ENCODE results near the gene GIPR. TPM values are rescaled to one million over a fixed set of nuclear protein-coding genes. Genes with fewer than 3 reads are reported as not detected.

GIPR gene
- total RNA-seq, 4 donors from 2014 or later, result not detected

DNA sequence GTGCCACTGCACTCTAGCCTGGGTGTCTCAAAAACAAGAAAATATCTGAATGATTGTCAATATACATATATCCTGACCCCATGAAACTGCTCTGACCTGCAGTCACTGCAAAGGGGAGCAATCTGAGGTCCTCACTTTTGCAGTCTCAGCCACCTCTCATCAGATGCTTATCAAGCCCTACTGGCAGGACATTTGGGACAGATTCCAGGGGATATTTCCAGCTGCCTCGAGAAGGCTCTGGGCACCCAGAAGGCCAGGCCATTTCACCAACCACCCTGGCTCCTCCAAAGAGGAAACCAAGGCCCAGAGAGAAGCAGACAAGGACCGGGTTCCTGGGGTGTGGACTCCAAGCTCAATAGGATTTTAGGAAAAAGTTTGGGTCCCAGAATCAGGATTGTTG, 31.1 kb upstream of the GIPR start:
- Histone ChIP-seq H3K4me3 (no peak overlapping the region), H3K9me3 (no peaks in the 10 kb centered on the region), H3K27me3 (no peaks in the 10 kb centered on the region), H3K4me1 (peaks cover 14 to 39% (median 34%) of the 10 kb centered on the region in 4 donors), H3K36me3 (no peaks in the 10 kb centered on the region), H3K27ac (replicated peaks in 1 of 4) (no peak overlapping the region)
- WGBS, result 82% methylated on average over 2 of the region's 2 CpGs
- TF ChIP-seq EP300 (IDR thresholded peaks at IDR 0.05), result no peak
- TF ChIP-seq POLR2AphosphoS5 (IDR thresholded peaks at IDR 0.05), result no peak
- no peak for TF ChIP-seq POLR2A (IDR thresholded peaks at IDR 0.05; ENCODE audit: low read depth)
- no peak for TF ChIP-seq CTCF (IDR thresholded peaks at IDR 0.05)
- DNase-seq (ENCODE audit: extremely low spot score), result no peak
- intact Hi-C loops (cut with DNase I), result no loop called here

DNA sequence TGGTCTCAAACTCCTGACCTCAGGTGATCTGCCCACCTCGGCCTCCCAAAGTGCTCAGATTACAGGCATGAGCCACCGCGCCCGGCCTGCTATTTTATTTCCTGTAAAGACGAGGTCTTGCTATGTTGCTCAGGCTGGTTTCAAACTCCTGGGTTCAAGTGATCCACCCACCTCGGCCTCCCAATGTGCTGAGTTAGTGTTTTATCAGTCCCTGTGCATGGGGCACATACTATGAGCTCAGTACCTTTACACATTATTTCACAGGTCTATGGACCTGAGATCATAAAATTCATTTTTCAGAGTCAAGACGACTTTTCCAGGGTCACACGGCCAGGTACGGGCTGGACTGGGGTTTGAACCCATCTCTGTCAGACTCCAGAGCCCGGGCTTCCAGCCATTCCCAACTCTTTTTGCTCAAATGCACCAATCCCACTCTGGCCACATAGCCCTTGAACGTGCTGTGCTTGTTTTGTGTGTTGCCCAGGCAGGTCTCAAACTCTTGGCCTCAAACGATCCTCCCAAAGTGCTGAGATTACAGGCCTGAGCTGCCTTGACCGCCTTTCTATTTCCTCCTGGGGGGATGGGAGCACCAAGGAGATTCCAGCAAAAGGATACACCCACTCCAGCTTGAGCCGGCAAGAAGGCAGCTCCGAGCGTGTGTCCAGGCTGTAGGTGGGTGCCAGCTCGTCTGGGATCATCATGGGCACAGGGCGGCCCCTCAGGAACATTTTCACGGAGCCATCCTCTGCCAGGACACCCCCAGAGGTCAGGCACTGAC, 29.9 kb upstream of the GIPR start:
- Histone ChIP-seq H3K4me1 (peaks cover 23 to 46% (median 43%) of the 10 kb centered on the region in 4 donors), H3K27ac (replicated peaks in 1 of 4) (no peak overlapping the region), H3K36me3 (no peaks in the 10 kb centered on the region), H3K9me3 (no peaks in the 10 kb centered on the region), H3K27me3 (no peaks in the 10 kb centered on the region), H3K4me3 (peak overlapping the region in 3 of 4 donors; percentile 63 to 70 (median 67))
- WGBS, result 72% methylated on average over 19 of the region's 19 CpGs
- no peak for DNase-seq (ENCODE audit: extremely low spot score)
- no peak for TF ChIP-seq EP300 (IDR thresholded peaks at IDR 0.05)
- intact Hi-C loops (cut with DNase I), result no loop called here

- Histone ChIP-seq H3K9me3 (no peaks in the 10 kb centered on the region), H3K27ac (replicated peaks in 1 of 4) (peak within 1 kb of the TSS in 1 of 4 donors; percentile 33), H3K27me3 (peaks cover 0 to 10% (median 3%) of the 10 kb centered on the region in 4 donors), H3K4me3 (peak within 1 kb of the TSS; percentile 63 to 70 (median 66)), H3K36me3 (no peaks in the 10 kb centered on the region), H3K4me1 (peaks cover 24 to 52% (median 50%) of the 10 kb centered on the region in 4 donors)
- no peak for DNase-seq (ENCODE audit: extremely low spot score)
- WGBS, result 9% methylated on average over 17 of the region's 52 CpGs
- intact Hi-C loops (cut with DNase I), result no loop called here
- TF ChIP-seq CTCF (IDR thresholded peaks at IDR 0.05) (no peak), POLR2A (IDR thresholded peaks at IDR 0.05; ENCODE audit: low read depth) (no peak), EP300 (IDR thresholded peaks at IDR 0.05) (no peak), POLR2AphosphoS5 (IDR thresholded peaks at IDR 0.05) (no peak)
Measured at GRCh38 chr19:45638930-45639729, 28.9 kb upstream of the GIPR start, which contains the start of gene EML2. EML2 (minus strand) TSS chr19:45639397; CDS start chr19:45639376, 21 bp downstream.

GRCh38 chr19:45640849-45641273, 27.2 kb upstream of the GIPR start:
- Histone ChIP-seq H3K36me3 (no peaks in the 10 kb centered on the region), H3K9me3 (no peaks in the 10 kb centered on the region), H3K27ac (replicated peaks in 1 of 4) (peak overlapping the region in 3 of 4 donors; percentile 72 to 78 (median 76)), H3K27me3 (peaks cover 0 to 28% (median 9%) of the 10 kb centered on the region in 4 donors), H3K4me1 (peaks cover 24 to 61% (median 58%) of the 10 kb centered on the region in 4 donors), H3K4me3 (peak overlapping the region in 1 of 4 donors; percentile 54)
- intact Hi-C loops (cut with DNase I), result loop anchor here (5.0 kb wide), 1 partner anchor 41 kb away; no protein-coding TSS in a partner anchor
- no peak for TF ChIP-seq EP300 (IDR thresholded peaks at IDR 0.05)
- TF ChIP-seq POLR2AphosphoS5 (IDR thresholded peaks at IDR 0.05), result no peak
- no peak for TF ChIP-seq POLR2A (IDR thresholded peaks at IDR 0.05; ENCODE audit: low read depth)
- TF ChIP-seq CTCF (IDR thresholded peaks at IDR 0.05), result no peak
- DNase-seq (ENCODE audit: extremely low spot score), result no peak
- WGBS, result 64% methylated on average over 17 of the region's 17 CpGs

Measured in esophagus muscularis mucosa (tissue), 4 donors.